ENCODE data around the gene TUBE1.

- TF ChIP-seq POLR2A (IDR thresholded peaks at IDR 0.05; ENCODE audit: low read length) (no peak), GATA1 (IDR thresholded peaks at IDR 0.05; ENCODE audit: low read depth, low read length) (no peak)
Observed at GRCh38 chr6:112122756-112123155, 35.5 kb upstream of the TUBE1 start.

Measured in erythroblast (primary cell).